ENCODE results near the gene INTS7.

The INTS7 gene

DNA sequence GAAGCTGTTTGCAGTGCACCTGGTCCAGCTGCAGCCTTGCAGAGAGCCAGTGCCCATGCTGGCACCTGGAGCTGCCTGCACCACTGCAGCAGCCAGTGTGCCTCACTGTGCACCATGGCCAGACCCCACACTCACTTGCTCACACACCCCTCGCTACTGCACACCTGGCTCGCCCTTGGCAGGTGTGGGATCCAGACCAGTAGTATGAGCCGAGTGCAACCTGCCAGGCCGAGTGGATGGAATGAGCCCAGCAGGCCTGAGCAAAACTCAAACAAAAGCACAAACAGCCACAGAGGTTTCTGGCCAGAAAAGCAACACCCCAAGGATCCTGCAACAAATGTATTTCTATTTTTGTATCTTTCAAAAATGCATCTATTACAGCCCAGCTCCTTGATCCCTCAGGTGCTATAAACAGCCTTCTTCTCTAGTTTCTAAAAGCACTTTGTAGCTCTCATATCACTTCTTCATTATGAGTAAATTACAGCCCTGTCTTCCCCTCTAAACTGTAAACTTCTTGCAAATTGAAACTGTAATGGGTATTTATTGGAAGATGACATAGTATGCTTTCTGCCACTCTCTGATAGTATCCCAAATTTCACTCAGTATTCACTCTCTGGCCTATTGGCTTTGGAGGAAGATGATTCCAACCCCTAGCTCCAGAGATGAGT, 132.6 kb downstream of the INTS7 start:
- no peak for DNase-seq

DNA sequence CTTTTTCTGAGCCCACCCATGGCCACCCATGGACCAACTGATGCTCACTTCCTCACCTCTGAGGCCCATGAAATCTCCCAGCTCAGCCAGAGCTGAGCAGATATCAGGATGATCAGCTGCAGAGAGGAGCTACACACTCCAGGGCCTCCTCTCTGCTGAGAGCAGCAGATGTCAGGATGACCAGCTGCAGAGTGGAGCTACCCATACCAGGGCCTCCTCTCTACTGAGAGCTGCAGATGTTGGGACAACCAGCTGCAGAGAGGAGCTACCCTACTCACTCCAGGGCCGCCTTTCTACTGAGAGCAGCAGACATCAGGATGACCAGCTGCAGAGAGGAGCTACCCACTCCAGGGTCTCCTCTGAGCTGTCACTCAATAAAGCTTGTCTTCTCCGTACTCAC, 133.4 kb downstream of the INTS7 start:
- no peak for DNase-seq

DNA sequence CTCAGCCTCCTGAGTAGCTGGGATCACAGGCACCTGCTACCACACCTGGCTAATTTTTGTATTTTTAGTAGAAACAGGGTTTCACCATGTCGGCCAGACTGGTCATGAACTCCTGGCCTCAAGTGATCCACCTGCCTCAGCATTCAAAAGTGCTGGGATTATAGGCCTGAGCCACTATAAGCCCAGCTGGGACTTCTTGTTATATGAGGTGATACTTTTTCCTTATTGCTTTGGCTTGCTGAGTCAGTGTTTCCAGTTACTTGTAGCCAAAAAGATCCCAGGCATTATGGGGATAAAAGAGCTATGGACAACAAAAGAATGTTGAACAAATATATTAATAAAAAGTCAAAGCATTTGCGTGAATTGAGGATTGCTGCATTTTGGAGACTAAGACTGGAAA, 134.9 kb downstream of the INTS7 start:
- DNase-seq, result no peak

DNA sequence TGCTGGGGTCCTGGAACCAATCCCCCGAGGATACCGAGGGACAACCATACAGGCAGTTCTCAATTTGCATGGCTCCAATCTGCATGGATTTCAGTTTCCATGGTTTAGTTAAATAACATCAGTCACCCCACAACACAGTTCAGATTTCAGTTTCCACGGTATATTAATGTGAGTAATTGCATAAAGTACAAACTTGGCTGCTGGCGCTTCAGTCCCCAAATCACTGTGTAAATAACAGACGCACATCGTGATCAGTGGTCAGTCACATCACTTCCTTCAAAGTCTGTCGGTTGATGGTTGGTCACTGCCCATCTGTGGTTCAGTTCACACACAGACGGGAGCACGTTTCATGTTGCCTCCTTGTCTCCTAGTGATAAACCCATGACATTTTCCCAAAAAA, 138.4 kb downstream of the INTS7 start:
- no peak for DNase-seq

DNA sequence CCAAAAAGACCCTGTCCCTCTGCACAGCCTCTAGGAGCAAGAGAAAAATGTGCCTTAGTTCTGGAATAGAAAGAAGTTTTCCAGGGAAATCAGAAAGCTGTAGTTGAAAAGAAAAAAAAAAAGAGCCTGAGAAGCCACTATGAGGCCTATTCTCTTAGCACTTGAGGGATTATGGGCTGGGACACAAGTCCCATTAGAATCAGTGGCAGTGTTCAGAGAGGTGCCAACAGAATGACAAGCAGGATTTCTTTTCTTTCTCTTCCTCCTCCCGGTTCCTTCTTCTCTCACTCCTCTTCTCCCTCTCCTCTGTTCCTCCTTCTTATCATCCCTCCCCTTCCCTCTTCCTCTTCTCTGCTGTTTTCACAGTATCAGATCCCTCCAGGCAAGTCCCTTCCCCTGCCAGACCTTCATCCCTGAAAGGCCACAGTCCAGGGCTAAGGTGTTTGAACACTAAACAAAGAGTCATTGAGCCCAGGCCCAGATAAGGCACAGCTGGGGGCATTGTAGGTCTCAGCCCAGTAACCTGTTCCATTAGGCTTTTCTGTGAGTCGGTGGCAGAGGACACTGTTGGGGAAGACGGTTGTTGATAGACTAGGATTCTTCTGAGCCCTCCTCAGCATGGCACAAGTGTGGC, 140.1 kb downstream of the INTS7 start:
- no peak for DNase-seq

GRCh38 chr1:211894312-211894711, 141.0 kb downstream of the INTS7 start:
- DNase-seq, result no peak

GRCh38 chr1:211893260-211893659, 142.1 kb downstream of the INTS7 start:
- no peak for DNase-seq

DNA sequence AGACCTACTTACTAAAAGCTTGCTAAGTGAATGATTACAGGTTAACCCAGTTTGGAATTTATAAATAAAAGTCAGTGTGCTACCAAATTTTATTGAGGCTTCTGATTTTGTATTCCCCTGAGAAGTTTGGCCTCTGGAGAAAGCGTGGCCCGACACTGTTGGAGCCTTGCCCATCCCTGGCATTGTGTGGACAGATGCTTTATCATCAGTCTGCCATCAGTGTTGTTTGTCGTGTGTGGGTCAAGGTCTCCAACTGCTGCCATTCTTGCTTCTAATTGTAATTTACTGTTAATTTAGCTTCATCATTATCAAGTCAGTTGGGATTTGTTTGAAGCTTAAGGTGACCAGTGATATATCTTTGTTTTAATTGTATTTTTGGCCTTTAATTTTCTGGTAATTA, 142.8 kb downstream of the INTS7 start:
- DNase-seq, result no peak

DNA sequence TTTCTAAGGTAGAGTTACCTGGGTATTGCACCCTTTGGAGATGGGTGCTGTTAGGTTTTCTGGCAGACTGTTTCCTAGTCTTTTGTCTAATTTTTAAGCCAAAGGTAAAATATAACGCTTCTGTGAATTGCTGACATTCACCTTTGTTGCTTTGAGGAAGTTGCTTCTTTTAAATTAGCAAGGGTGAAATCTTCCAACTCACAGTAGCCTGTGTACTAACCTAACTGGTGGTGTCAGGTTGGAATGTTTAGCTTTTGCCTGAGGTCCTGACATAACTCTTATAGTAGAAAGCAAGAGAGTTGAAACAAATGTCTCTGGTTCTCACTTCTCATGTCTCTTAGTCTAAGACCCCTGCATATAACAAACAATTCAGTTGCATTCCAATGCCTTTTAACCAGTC, 143.6 kb downstream of the INTS7 start:
- no peak for DNase-seq

Measured in NCI-H1417 treated with DMSO at 0.1 percent for 48 hours (cell line).